Measurements from ENCODE around the gene ZNF581. TPM values are rescaled to one million over a fixed set of nuclear protein-coding genes. Genes with fewer than 3 reads are reported as not detected.

ZNF581 gene
- total RNA-seq, 4 donors from 2014 or later = 20.1 to 27.3 (median 22.8) TPM

GRCh38 chr19:55653651-55654322 lies 10.3 kb downstream of the ZNF581 start:
- intact Hi-C loops (cut with DNase I; ENCODE audit: low total_unique reads) = no loop called here
- peak; percentile 97 to 99 for DNase-seq (ENCODE audit: low spot score in 2 of 2)
- peak in 2 of 3 donors; percentile 97 to 99 for TF ChIP-seq CTCF (IDR thresholded peaks at IDR 0.05)
- TF ChIP-seq POLR2A (IDR thresholded peaks at IDR 0.05) = peak in 1 of 2 donors; percentile 85
- WGBS, 2 donors = 0 to 1% methylated on average over 47 to 57 of the region's 57 CpGs
- H3K4me3 ChIP-seq (ENCODE audit: low read depth, poor library complexity, severe bottlenecking) = peak overlapping the region; percentile 30

GRCh38 chr19:55654323-55654867 lies 10.9 kb downstream of the ZNF581 start:
- intact Hi-C loops (cut with DNase I; ENCODE audit: low total_unique reads) = no loop called here
- 0% methylated on average over 43 to 49 of the region's 52 CpGs for WGBS, 2 donors
- TF ChIP-seq CTCF (IDR thresholded peaks at IDR 0.05) (no peak), POLR2A (IDR thresholded peaks at IDR 0.05) (no peak)
- DNase-seq (ENCODE audit: low spot score in 2 of 2) = peak; percentile 100
- peak overlapping the region; percentile 30 for H3K4me3 ChIP-seq (ENCODE audit: low read depth, poor library complexity, severe bottlenecking)

GRCh38 chr19:55654868-55655647 lies 11.6 kb downstream of the ZNF581 start, which contains the start of gene U2AF2:
Gene U2AF2, plus strand, starts transcription at chr19:55655035. Its CDS starts 70 bp downstream, at chr19:55655105.
- TF ChIP-seq CTCF (IDR thresholded peaks at IDR 0.05) (no peak), POLR2A (IDR thresholded peaks at IDR 0.05) (no peak)
- 0% methylated on average over 61 to 95 of the region's 95 CpGs for WGBS, 2 donors
- peak; percentile 94 to 99 for DNase-seq (ENCODE audit: low spot score in 2 of 2)
- intact Hi-C loops (cut with DNase I; ENCODE audit: low total_unique reads) = no loop called here
- peak within 1 kb of the TSS; percentile 90 for H3K4me3 ChIP-seq (ENCODE audit: low read depth, poor library complexity, severe bottlenecking)

- TF ChIP-seq CTCF (IDR thresholded peaks at IDR 0.05) (no peak), POLR2A (IDR thresholded peaks at IDR 0.05) (no peak)
- H3K4me3 ChIP-seq (ENCODE audit: low read depth, poor library complexity, severe bottlenecking) = peak overlapping the region; percentile 90
- intact Hi-C loops (cut with DNase I; ENCODE audit: low total_unique reads) = no loop called here
- DNase-seq (ENCODE audit: low spot score in 2 of 2) = no peak
- WGBS, 2 donors = 0 to 1% methylated on average over 19 of the region's 19 CpGs
These were observed 12.2 kb downstream of the ZNF581 start for GRCh38 chr19:55655648-55656040.

GRCh38 chr19:55656552-55656951 lies 13.1 kb downstream of the ZNF581 start:
- no peak for TF ChIP-seq POLR2A (IDR thresholded peaks at IDR 0.05)
- TF ChIP-seq CTCF (IDR thresholded peaks at IDR 0.05) = no peak
- intact Hi-C loops (cut with DNase I; ENCODE audit: low total_unique reads) = no loop called here
- no peak overlapping the region for H3K4me3 ChIP-seq (ENCODE audit: low read depth, poor library complexity, severe bottlenecking)
- DNase-seq (ENCODE audit: low spot score in 2 of 2) = no peak
- 49% methylated on average over 7 of the region's 7 CpGs for whole genome bisulfite sequencing, 2 donors
